Keratinocyte (primary cell): Measurements from ENCODE around the gene ICOS.

Experiments
- EZH2 ChIP-seq: IDR thresholded peaks from one replicate; pipeline ENCODE4 v1.6.1; 2012; ENCODE audit warnings: inconsistent platforms, mild to moderate bottlenecking, low read length, moderate library complexity
- TF ChIP-seq, protein P1 (sequence below), 3 experiments: IDR thresholded peaks in 1 of 3; conservative IDR thresholded peaks in 1 of 3; optimal IDR thresholded peaks in 1 of 3; 2 replicates in 2 of 3; 3 replicates in 1 of 3; pipeline versions ENCODE3 to v1.5.1; 2011; ENCODE audit warnings: low read length in 3 of 3, mild to moderate bottlenecking in 3 of 3, moderate library complexity in 2 of 3, control low read depth in 1 of 3, inconsistent platforms in 1 of 3; ENCODE audit not compliant: insufficient read depth in 2 of 3; ENCODE audit errors: extremely low read depth in 1 of 3

DNA sequence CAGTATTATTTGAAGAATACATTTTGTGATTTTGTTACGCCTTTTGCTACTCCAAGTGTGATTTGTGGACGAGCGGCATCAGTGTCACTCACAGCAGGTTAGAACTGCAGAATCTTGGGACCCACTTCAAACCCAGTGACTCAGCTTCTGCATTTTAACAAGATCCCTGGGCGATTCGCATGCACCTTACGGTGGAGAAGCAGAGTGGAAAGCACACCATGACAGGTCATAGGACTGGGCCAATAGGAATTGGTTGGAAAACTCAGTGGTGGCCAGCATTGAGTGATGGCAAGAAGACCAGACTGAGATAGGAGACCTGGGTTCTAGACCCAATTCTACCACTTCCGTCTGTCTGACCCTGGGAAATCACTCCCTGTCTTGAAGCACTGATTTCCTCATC lies 42.7 kb upstream of the ICOS start:
- TF ChIP-seq, protein P1, sequence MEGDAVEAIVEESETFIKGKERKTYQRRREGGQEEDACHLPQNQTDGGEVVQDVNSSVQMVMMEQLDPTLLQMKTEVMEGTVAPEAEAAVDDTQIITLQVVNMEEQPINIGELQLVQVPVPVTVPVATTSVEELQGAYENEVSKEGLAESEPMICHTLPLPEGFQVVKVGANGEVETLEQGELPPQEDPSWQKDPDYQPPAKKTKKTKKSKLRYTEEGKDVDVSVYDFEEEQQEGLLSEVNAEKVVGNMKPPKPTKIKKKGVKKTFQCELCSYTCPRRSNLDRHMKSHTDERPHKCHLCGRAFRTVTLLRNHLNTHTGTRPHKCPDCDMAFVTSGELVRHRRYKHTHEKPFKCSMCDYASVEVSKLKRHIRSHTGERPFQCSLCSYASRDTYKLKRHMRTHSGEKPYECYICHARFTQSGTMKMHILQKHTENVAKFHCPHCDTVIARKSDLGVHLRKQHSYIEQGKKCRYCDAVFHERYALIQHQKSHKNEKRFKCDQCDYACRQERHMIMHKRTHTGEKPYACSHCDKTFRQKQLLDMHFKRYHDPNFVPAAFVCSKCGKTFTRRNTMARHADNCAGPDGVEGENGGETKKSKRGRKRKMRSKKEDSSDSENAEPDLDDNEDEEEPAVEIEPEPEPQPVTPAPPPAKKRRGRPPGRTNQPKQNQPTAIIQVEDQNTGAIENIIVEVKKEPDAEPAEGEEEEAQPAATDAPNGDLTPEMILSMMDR (optimal IDR thresholded peaks at IDR 0.05 in 1 of 3, IDR thresholded peaks at IDR 0.05 in 1 of 3, conservative IDR thresholded peaks at IDR 0.05 in 1 of 3; ENCODE audit: extremely low read depth in 1 of 3, insufficient read depth in 2 of 3, low read length in 3 of 3), result no peak
- no peak for TF ChIP-seq EZH2
